HTERT RPE-1 (cell line): ENCODE measurements around the gene WDR86.

Source experiments
- in situ Hi-C: fragments of 300-500 bp; cut with MboI; formaldehyde crosslinking; loops from 4 replicates; pipeline ENCODE4 v1.14.3; 2020; ENCODE audit warnings: low sequenced_read_pairs

The WDR86 gene

GRCh38 chr7:151393031-151393977 lies 16.5 kb downstream of the WDR86 start:
- in situ Hi-C loops, result no loop called here

GRCh38 chr7:151392426-151392825 lies 17.4 kb downstream of the WDR86 start:
- in situ Hi-C loops, result no loop called here

GRCh38 chr7:151392002-151392401 lies 17.8 kb downstream of the WDR86 start:
- in situ Hi-C loops, result no loop called here

- in situ Hi-C loops, result no loop called here
These were observed 18.5 kb downstream of the WDR86 start for GRCh38 chr7:151391358-151391730.

- in situ Hi-C loops, result no loop called here
These were observed 19.1 kb downstream of the WDR86 start for GRCh38 chr7:151390598-151391357.

- in situ Hi-C loops, result no loop called here
These were observed 19.9 kb downstream of the WDR86 start for GRCh38 chr7:151389768-151390597.

- in situ Hi-C loops, result no loop called here
These were observed 20.6 kb downstream of the WDR86 start for GRCh38 chr7:151389096-151389767.

- in situ Hi-C loops, result no loop called here
These were observed 21.4 kb downstream of the WDR86 start for GRCh38 chr7:151388430-151388829.

GRCh38 chr7:151388007-151388297 lies 21.9 kb downstream of the WDR86 start:
- in situ Hi-C loops, result no loop called here

GRCh38 chr7:151387161-151388006 lies 22.5 kb downstream of the WDR86 start:
- in situ Hi-C loops, result no loop called here

- in situ Hi-C loops, result no loop called here
These were observed 23.3 kb downstream of the WDR86 start for GRCh38 chr7:151386301-151387160.

GRCh38 chr7:151385626-151386300 lies 24.1 kb downstream of the WDR86 start:
- in situ Hi-C loops, result no loop called here

GRCh38 chr7:151384776-151385625 lies 24.8 kb downstream of the WDR86 start:
- in situ Hi-C loops, result no loop called here

GRCh38 chr7:151384352-151384697 lies 25.5 kb downstream of the WDR86 start:
- in situ Hi-C loops, result no loop called here

- in situ Hi-C loops, result no loop called here
These were observed 26.0 kb downstream of the WDR86 start for GRCh38 chr7:151383638-151384351.

GRCh38 chr7:151382079-151382885 lies 27.6 kb downstream of the WDR86 start:
- in situ Hi-C loops, result no loop called here
